ENCODE measurements around the gene CLCN7. TPM values are rescaled to one million over a fixed set of nuclear protein-coding genes. Genes with fewer than 3 reads are reported as not detected.
"Not testable (repeated sequence)": the region's sequence is repeated elsewhere in the genome, so short reads cannot be mapped to it uniquely, and the experiment has no call there.

Gene CLCN7
- total RNA-seq, 1 donor from 2014 or later = 36.6 TPM

DNA sequence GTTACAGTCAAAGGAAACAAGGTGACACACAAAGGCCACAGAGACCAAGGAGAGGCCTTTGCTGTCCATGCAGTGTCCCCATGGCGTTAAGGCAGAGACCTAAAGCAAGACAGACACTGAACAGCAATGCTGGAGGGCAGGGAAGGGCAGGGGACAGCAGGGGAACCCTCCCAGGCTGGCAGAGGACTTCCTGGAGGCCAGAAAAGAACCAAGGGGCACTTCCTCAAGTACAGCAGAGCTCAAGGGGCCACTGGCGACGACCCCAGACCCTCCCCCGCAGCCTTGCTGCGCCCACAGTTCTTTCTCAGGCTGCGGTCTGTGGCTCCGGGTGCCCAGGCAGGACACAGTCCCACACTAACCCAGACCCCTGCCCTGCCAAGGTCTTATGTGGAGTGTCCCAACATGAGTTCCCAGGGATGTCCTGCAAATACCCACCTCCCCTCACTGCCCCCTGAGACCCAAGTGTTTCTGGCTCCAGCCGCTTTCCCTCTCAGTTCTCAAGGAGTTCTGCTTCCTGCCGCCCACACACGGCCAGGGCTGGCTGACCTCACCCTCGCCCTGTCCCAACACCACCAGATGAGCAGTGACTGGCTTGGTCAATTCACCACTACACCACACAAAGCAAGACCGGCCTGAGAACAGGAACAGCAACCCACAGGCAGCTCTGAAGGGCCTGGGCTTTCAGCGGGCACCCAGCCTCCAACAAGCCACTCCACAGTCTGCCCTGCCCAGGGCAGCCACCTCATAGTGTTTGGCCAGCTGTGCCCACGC is 4.2 kb downstream of the CLCN7 start:
- no peak for FAIRE-seq
- no peaks in the 10 kb centered on the region for H3K27me3 ChIP-seq (ENCODE audit: control insufficient read depth, insufficient read depth, low read length)
- TF ChIP-seq, protein P1, sequence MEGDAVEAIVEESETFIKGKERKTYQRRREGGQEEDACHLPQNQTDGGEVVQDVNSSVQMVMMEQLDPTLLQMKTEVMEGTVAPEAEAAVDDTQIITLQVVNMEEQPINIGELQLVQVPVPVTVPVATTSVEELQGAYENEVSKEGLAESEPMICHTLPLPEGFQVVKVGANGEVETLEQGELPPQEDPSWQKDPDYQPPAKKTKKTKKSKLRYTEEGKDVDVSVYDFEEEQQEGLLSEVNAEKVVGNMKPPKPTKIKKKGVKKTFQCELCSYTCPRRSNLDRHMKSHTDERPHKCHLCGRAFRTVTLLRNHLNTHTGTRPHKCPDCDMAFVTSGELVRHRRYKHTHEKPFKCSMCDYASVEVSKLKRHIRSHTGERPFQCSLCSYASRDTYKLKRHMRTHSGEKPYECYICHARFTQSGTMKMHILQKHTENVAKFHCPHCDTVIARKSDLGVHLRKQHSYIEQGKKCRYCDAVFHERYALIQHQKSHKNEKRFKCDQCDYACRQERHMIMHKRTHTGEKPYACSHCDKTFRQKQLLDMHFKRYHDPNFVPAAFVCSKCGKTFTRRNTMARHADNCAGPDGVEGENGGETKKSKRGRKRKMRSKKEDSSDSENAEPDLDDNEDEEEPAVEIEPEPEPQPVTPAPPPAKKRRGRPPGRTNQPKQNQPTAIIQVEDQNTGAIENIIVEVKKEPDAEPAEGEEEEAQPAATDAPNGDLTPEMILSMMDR (IDR thresholded peaks at IDR 0.05; ENCODE audit: insufficient read depth, low read length, severe bottlenecking) = no peak
- no peak for DNase-seq (ENCODE audit: low read depth)
- H3K4me3 ChIP-seq (ENCODE audit: low read depth, low read length) = no peak overlapping the region
- H3K36me3 ChIP-seq (ENCODE audit: control insufficient read depth, insufficient read depth, low read length) = no peaks in the 10 kb centered on the region

DNA sequence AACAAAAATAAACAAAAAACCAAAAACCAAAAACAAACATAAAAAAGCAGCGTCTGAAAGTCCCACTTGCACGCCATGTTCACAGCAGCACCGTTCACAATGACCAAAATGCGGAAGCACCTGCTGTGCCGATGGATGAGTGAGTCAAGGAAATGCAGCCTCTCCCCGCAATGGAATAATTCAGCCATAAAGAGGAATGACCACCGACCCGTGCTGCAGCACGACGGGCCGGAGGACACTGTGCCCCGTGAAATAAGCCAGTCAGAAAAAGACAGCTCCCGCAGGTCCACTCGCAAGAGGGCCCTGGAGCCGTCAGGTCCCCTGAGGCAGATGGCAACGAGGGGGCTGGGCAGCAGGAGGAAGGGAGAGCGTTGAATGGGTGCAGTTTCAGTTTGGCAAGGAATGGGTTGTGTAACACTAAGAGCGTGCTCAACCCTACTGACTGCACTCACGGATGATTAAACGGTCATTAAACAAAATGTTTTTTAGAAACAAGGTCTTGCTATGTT is 5.1 kb downstream of the CLCN7 start:
- DNase-seq (ENCODE audit: low read depth) = no peak
- no peak overlapping the region for H3K4me3 ChIP-seq (ENCODE audit: low read depth, low read length)

DNA sequence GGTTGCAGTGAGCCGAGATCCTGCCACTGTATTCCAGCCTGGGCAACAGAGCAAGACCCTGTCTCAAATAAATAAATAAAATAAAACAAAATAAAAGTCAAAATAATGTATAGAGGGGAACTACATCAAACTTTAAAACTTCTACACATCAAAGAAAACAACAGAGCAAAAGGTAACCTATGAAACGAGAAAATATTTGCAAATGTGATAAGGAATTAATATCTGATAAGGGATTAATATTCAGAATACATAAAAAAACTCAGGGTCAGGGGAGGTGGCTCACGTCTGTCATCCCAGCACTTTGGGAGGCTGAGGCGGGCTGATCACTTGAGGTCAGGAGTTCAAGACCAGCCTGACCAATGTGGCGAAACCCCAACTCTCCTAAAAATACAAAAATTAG is 5.7 kb downstream of the CLCN7 start:
- H3K36me3 ChIP-seq (ENCODE audit: control insufficient read depth, insufficient read depth, low read length); H3K4me3 ChIP-seq (ENCODE audit: low read depth, low read length); DNase-seq (ENCODE audit: low read depth); H3K27me3 ChIP-seq (ENCODE audit: control insufficient read depth, insufficient read depth, low read length); FAIRE-seq: not testable (repeated sequence)

More for the DNA sequence above, 5.1 kb downstream of the CLCN7 start:
- no peaks in the 10 kb centered on the region for H3K36me3 ChIP-seq (ENCODE audit: control insufficient read depth, insufficient read depth, low read length)
- peak; percentile 43 for FAIRE-seq
- TF ChIP-seq, protein P1 (IDR thresholded peaks at IDR 0.05; ENCODE audit: insufficient read depth, low read length, severe bottlenecking) = no peak
- H3K27me3 ChIP-seq (ENCODE audit: control insufficient read depth, insufficient read depth, low read length) = no peaks in the 10 kb centered on the region

DNA sequence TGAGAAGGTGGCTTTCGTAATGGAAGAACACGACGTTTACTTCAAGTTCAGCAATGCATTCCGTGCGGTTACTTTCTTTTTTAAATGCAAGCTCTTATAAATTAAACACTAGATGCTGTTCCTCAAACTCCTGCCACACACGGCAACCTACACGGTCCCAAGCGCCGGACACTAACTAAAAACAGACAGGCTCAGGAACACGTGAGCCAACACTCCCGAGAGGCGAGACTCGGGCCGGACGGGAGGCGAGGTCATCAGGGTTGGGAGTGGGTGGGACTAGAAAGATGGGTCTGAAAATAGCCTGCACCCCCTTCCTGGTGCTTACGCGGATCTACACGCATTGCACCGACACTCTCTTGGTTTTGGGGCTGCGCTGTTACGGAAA is 6.4 kb downstream of the CLCN7 start:
- TF ChIP-seq, protein P1 (IDR thresholded peaks at IDR 0.05; ENCODE audit: insufficient read depth, low read length, severe bottlenecking) = no peak
- no peak overlapping the region for H3K4me3 ChIP-seq (ENCODE audit: low read depth, low read length)
- H3K36me3 ChIP-seq (ENCODE audit: control insufficient read depth, insufficient read depth, low read length) = no peaks in the 10 kb centered on the region
- FAIRE-seq (no peak), DNase-seq (ENCODE audit: low read depth) (no peak)
- H3K27me3 ChIP-seq (ENCODE audit: control insufficient read depth, insufficient read depth, low read length) = no peaks in the 10 kb centered on the region

DNA sequence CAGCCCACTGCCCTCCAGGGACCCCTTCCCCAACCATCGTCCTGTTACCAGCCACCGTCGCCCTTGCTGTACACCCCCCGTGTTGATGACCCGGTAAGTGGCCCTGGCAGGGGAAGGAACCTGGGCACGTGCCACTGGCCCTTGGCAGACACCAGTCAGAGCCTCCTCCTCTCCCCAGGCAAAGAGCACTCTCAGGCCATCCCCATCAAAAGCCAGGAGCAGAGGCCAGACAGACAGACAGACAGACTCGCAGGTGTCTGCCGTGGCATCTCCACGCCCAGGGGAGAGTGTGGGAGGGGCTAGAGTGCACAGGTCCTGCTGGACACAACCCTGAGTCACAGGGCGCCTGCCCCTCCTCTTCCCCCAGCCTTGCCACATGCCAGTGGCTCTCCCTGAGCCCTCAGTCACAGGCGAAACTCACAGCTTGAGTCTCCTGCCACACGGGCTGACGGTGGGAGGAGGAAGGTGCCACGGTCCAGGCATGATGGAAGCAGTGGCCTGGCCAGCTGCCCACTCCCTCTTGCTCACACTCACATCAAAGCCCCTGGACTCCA is 7.8 kb downstream of the CLCN7 start:
- FAIRE-seq = no peak

DNA sequence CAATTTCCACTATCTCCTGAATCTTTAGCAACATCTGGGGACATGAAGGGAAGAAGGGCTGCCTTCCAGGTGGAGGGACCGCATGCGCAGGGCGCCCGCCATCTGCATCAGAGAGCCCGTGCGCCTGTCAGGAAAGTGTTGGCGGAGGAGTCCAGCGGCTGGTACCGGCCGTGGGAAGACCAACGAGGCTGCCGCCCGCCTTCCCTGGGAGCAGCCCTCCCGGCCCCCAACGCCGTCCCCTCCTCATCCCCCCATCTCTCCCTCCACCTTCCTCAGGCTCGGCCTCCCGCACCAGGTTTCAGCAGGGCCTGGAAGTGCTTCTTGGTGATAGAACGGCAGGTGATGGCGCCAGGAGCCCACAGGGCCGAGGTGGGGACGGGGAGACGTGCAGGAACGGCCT is 8.8 kb downstream of the CLCN7 start:
- FAIRE-seq = no peak

More for the DNA sequence above, 7.8 kb downstream of the CLCN7 start:
- Histone ChIP-seq H3K4me3 (ENCODE audit: low read depth, low read length) (no peak overlapping the region), H3K36me3 (ENCODE audit: control insufficient read depth, insufficient read depth, low read length) (no peaks in the 10 kb centered on the region), H3K27me3 (ENCODE audit: control insufficient read depth, insufficient read depth, low read length) (no peaks in the 10 kb centered on the region)
- TF ChIP-seq, protein P1 (IDR thresholded peaks at IDR 0.05; ENCODE audit: insufficient read depth, low read length, severe bottlenecking) = no peak
- DNase-seq (ENCODE audit: low read depth) = no peak

More for the DNA sequence above, 8.8 kb downstream of the CLCN7 start:
- peaks cover 4% of the 10 kb centered on the region for H3K36me3 ChIP-seq (ENCODE audit: control insufficient read depth, insufficient read depth, low read length)
- H3K4me3 ChIP-seq (ENCODE audit: low read depth, low read length) = no peak overlapping the region
- DNase-seq (ENCODE audit: low read depth) = no peak
- TF ChIP-seq, protein P1 (IDR thresholded peaks at IDR 0.05; ENCODE audit: insufficient read depth, low read length, severe bottlenecking) = no peak
- no peaks in the 10 kb centered on the region for H3K27me3 ChIP-seq (ENCODE audit: control insufficient read depth, insufficient read depth, low read length)
